ENCODE data around the gene FAN1. TPM values are rescaled to one million over a fixed set of nuclear protein-coding genes. Genes with fewer than 3 reads are reported as not detected.

The FAN1 gene
- total and polyA plus RNA-seq, 2 donors (not counting 1 experiment from before 2014, with no cell fraction given): 8.9 to 25.1 TPM

DNA sequence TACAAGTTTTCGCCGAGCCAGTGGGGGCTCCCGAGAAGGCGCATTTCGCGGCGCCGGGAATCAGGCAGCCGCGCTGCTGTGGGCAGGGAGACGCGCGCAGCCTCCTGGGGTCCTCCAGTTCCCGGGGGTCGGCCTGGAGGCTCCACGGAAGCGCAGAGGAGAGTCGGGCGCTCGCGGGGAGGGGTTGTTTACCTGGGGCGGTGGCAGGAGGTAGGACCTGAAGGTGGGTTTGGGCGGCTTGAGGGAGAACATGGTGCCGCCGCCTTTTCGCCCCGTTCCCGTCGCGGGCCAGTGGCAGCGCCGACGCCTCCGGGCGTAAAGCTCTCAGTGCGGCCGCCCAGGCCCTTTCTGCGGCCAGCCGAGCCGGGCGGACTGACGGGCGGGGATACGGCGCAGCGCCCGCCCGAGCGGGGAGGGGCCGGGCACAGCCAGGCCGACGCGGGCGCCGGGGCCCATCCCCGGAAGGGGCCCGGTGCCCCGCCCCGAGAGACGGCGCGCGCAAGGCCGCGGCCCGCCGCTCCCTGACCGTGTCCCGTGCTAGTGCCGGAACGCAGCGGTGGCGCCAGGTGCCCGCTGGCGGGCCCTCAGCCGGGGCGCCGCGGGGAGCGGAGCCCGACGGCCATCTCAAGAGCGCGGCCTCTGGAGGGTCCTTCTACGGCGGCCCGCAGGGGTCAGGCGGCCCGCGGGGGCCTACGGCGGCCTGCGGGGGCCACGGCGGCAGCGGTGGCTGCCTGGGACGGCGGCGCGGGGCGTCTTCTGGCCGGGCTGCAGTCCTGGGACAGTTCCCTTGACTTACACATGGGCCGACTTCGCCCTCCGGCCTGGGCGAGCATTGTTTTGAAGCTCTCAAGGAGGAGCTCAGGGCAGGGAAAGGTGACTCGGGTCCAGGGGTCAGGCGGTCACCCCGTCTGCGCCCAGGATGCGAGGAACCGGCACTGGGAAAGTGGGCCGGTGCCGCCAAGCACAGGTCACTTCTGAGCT is 87.8 kb downstream of the FAN1 start, which contains the start of gene MTMR10:
Gene MTMR10 (minus strand): TSS at position 374 of the 981 bp plus-strand sequence. CDS start 122 bp downstream, at position 252.
- H3K9ac ChIP-seq (ENCODE audit: insufficient read depth, low read length): peak within 1 kb of the TSS; percentile 87
- no peaks in the 10 kb centered on the region for H4K20me1 ChIP-seq (ENCODE audit: control insufficient read depth, extremely low read depth, insufficient read depth, low read length)
- TF ChIP-seq, protein P1, sequence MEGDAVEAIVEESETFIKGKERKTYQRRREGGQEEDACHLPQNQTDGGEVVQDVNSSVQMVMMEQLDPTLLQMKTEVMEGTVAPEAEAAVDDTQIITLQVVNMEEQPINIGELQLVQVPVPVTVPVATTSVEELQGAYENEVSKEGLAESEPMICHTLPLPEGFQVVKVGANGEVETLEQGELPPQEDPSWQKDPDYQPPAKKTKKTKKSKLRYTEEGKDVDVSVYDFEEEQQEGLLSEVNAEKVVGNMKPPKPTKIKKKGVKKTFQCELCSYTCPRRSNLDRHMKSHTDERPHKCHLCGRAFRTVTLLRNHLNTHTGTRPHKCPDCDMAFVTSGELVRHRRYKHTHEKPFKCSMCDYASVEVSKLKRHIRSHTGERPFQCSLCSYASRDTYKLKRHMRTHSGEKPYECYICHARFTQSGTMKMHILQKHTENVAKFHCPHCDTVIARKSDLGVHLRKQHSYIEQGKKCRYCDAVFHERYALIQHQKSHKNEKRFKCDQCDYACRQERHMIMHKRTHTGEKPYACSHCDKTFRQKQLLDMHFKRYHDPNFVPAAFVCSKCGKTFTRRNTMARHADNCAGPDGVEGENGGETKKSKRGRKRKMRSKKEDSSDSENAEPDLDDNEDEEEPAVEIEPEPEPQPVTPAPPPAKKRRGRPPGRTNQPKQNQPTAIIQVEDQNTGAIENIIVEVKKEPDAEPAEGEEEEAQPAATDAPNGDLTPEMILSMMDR (conservative IDR thresholded peaks at IDR 0.05 in 1 of 2, IDR thresholded peaks at IDR 0.05 in 1 of 2; ENCODE audit: low read depth in 1 of 2, low read length in 2 of 2): peak in 1 of 2 donors; percentile 3
- no peak for TF ChIP-seq EZH2 (IDR thresholded peaks at IDR 0.05; ENCODE audit: low read length, missing control alignments)
- peak within 1 kb of the TSS; percentile 86 for H3K27ac ChIP-seq (ENCODE audit: insufficient read depth, low read length)
- H3K4me3 ChIP-seq (replicated peaks in 1 of 4; ENCODE audit: control extremely low read depth in 1 of 4, insufficient read depth in 1 of 4, low read depth in 3 of 4, low read length in 4 of 4): peak within 1 kb of the TSS; percentile 67 to 87 (median 80)
- peak within 1 kb of the TSS; percentile 81 for H2AFZ ChIP-seq (ENCODE audit: low read length)
- H3K36me3 ChIP-seq (ENCODE audit: control insufficient read depth, insufficient read depth, low read length): peaks cover 3% of the 10 kb centered on the region
- no peaks in the 10 kb centered on the region for H3K4me1 ChIP-seq (ENCODE audit: control insufficient read depth, extremely low read depth, insufficient read depth, low read length)
- H3K79me2 ChIP-seq (ENCODE audit: control insufficient read depth, insufficient read depth, low read length): peaks cover 30% of the 10 kb centered on the region
- H3K27me3 ChIP-seq (ENCODE audit: control insufficient read depth, insufficient read depth, low read length): no peaks in the 10 kb centered on the region
- no peaks in the 10 kb centered on the region for H3K9me3 ChIP-seq (ENCODE audit: control insufficient read depth, insufficient read depth, low read depth, low read length)
- DNase-seq (ENCODE audit: low read depth in 2 of 2): peak; percentile 76 to 79
- H3K4me2 ChIP-seq (ENCODE audit: extremely low read depth, insufficient read depth, low read length): peak within 1 kb of the TSS; percentile 94

DNA sequence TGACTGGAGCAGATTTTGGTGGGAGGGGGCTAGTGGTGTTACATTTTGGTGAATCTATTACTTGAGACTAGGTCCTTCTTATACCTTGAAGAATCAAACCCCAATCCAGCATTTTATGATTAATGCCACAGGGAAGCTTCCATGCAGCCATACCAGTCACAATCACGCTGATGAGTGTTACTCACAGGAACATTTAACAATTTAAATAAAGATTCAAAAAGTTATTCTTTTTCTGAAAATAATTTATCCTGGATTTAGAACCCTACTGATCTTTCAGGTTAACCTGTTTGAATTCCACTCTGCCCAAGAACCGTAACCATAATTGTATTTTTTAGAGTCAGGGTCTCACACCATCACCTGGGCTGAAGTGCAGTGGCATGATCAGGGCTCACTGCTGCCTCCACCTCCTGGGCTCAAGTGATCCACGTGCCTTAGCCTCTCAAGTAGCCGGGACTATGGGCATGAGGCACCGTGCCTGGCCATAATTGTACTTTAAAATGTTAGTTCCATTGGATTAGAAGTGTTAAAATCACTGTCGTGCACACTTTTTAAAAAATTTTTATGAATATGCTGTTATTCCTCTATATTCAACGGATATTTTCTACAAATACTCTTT is 88.6 kb downstream of the FAN1 start:
- Histone ChIP-seq H3K79me2 (ENCODE audit: control insufficient read depth, insufficient read depth, low read length) (peaks cover 24% of the 10 kb centered on the region), H3K9ac (ENCODE audit: insufficient read depth, low read length) (peak overlapping the region; percentile 87), H3K27ac (ENCODE audit: insufficient read depth, low read length) (peak overlapping the region; percentile 86), H2AFZ (ENCODE audit: low read length) (peak overlapping the region; percentile 81), H3K4me2 (ENCODE audit: extremely low read depth, insufficient read depth, low read length) (peak overlapping the region; percentile 94), H3K4me1 (ENCODE audit: control insufficient read depth, extremely low read depth, insufficient read depth, low read length) (no peaks in the 10 kb centered on the region), H4K20me1 (ENCODE audit: control insufficient read depth, extremely low read depth, insufficient read depth, low read length) (no peaks in the 10 kb centered on the region), H3K36me3 (ENCODE audit: control insufficient read depth, insufficient read depth, low read length) (no peaks in the 10 kb centered on the region), H3K27me3 (ENCODE audit: control insufficient read depth, insufficient read depth, low read length) (no peaks in the 10 kb centered on the region), H3K4me3 (replicated peaks in 1 of 4; ENCODE audit: control extremely low read depth in 1 of 4, insufficient read depth in 1 of 4, low read depth in 3 of 4, low read length in 4 of 4) (peak overlapping the region; percentile 67 to 87 (median 80)), H3K9me3 (ENCODE audit: control insufficient read depth, insufficient read depth, low read depth, low read length) (no peaks in the 10 kb centered on the region)
- TF ChIP-seq EZH2 (IDR thresholded peaks at IDR 0.05; ENCODE audit: low read length, missing control alignments): no peak
- TF ChIP-seq, protein P1 (conservative IDR thresholded peaks at IDR 0.05 in 1 of 2, IDR thresholded peaks at IDR 0.05 in 1 of 2; ENCODE audit: low read depth in 1 of 2, low read length in 2 of 2): no peak
- no peak for DNase-seq (ENCODE audit: low read depth in 2 of 2)

Other genes starting within 250 kb of the FAN1 start
- 13.6 and 17.3 TPM in 2 replicates for gene MTMR10, start 87.7 kb downstream of the FAN1 start, total RNA-seq
- 24.0 and 44.6 TPM in 2 replicates for gene MTMR10, start 87.7 kb downstream of the FAN1 start, polyA plus RNA-seq
- gene TRPM1, start 197.8 kb downstream of the FAN1 start, total RNA-seq: not detected in 2 replicates
- not detected in 2 replicates for gene TRPM1, start 197.8 kb downstream of the FAN1 start, polyA plus RNA-seq

All from fibroblast of lung (primary cell).